ENCODE data around the gene CCNI2.

CCNI2 gene

GRCh38 chr5:132765311-132766019 is 18.2 kb downstream of the CCNI2 start:
- no peak for DNase-seq (ENCODE audit: low read depth, low spot score)

DNA sequence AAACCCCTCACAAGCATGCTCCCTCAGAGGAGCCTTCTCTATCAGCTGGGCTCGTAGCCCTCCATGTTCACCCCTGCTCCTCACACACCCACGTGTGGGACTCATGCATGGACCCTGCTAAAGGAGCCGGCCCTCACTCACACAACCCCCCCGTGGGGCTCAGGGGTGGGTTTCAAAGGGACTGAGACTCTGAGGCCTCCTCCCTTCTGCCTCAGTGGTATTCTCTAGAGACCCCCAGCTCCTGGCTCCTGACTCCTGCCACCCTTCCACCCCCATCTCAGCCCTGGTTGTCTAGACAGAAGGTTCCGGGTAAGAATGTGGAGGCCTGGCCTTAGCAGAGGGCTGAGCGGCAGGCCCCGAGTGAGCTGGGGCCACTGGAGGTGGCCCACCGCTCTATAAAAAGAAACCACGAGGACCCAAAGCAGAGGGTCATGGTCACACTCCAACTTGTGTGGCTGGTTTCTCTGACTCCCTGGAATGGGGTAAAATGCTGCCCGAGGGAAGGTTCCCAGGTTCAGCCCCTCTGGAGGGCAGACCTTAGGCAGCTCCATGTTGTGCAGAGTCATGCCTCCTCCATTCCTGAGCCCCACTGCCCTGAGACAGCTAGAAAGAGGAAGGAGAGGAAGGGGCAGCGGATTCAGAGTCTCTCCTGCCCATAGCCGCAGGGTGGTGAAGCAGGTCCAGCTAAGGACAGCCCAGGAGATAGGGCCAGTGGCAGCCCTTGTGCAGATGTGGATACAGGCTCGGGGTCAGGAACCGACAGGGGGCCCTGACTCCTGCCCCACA is 19.0 kb downstream of the CCNI2 start:
- DNase-seq (ENCODE audit: low read depth, low spot score) = no peak

DNA sequence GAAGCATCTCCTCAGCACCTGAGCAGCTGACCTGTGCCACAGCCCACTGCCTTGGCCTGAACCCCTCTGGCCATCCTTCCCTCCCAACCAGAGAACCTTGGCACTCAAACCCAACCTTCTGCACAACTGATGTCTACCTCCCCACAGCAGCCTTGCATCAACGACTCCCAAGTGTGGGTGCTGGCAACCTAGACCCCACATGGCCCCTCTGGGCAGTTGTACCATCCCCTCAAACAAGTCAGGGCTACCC is 19.5 kb downstream of the CCNI2 start:
- DNase-seq (ENCODE audit: low read depth, low spot score) = no peak

DNA sequence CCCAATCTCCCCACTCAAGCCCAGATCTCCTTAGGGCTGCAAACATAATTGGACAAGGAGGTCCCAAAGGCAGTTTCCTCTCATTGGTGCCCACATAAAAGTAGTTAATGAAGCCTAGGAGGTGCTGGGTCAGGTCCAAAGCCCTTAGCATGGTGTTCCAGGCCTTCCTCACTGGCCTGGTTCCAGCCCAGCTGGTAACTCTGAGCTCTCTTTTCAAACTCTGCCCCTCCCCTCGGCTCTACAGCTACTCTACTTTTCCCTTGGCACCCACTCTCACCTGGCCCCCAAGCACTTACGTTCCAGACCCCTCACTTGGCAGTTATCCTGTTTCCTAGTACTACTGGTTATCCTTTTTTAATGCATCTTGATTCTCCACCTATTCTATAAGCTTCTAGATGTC is 19.9 kb downstream of the CCNI2 start:
- no peak for DNase-seq (ENCODE audit: low read depth, low spot score)

GRCh38 chr5:132768485-132768868 is 21.3 kb downstream of the CCNI2 start:
- DNase-seq (ENCODE audit: low read depth, low spot score) = no peak

GRCh38 chr5:132770476-132771159 is 23.4 kb downstream of the CCNI2 start:
- no peak for DNase-seq (ENCODE audit: low read depth, low spot score)

DNA sequence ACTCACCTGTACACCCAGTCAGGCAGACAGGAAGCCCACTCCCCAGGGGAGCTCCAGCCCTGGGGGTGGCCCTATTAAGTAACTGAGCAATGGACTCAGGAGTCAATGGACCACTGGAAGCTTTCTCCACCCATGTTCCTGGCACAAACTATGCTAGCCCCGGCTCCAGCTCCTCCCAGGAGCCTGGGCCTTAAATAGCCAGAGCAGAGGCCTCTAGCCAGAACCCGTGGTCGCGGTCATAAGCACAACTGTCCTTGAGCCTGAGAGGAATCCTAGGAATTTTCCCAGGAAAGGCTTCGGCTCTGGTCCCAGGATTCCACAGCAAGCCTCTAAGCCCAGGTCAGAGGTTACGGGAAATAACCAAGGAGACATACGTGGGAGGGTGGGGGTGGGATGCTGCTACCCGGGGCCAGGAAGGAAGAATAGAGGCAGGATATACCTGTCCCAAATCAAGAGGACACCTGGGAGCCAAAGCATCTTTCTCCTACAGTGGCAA is 24.3 kb downstream of the CCNI2 start:
- no peak for DNase-seq (ENCODE audit: low read depth, low spot score)

DNA sequence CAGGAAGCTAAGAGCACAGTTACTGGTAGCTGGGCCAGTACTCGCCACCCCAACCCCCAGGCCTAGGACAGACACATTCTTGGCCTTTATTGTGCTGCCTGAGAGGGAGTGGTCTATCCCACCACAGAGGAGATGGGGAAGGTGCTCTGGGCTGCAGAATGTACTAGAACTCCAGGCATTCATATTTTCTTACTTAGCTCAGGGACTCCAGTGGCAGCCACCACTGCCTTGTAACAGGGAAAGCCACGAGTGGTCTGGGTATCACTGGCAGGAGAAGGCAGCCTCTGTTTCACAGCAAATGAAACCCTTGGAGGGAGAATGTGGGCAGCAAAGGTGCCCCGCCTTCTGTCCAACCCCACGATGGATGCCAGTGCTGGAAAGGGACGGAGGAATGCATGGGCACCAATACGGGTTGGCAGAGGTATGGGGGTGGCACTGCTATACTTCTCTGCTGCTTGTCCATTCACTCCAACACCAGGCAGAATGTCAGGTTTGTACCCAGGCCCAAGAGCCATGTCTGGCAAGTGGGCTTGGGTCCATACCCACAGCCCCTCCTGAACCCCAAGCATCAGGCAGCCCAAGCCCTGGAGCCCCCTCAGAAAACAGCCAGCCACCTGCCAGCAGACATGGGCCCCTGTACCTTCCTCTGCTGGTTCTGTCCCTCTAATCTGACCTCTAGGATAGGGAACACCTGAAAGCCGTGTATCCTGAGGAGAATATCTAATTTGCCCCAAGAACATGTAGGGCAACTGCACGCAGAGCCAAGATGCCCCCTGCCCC is 25.3 kb downstream of the CCNI2 start:
- no peak for DNase-seq (ENCODE audit: low read depth, low spot score)

- no peak for DNase-seq (ENCODE audit: low read depth, low spot score)
Measured at GRCh38 chr5:132773114-132773513, 25.9 kb downstream of the CCNI2 start.

GRCh38 chr5:132773601-132774355 is 26.6 kb downstream of the CCNI2 start:
- DNase-seq (ENCODE audit: low read depth, low spot score) = no peak

GRCh38 chr5:132774406-132774805 is 27.2 kb downstream of the CCNI2 start:
- no peak for DNase-seq (ENCODE audit: low read depth, low spot score)

GRCh38 chr5:132774896-132775295 is 27.7 kb downstream of the CCNI2 start:
- DNase-seq (ENCODE audit: low read depth, low spot score) = no peak

GRCh38 chr5:132775476-132775961 is 28.3 kb downstream of the CCNI2 start:
- DNase-seq (ENCODE audit: low read depth, low spot score) = no peak

DNA sequence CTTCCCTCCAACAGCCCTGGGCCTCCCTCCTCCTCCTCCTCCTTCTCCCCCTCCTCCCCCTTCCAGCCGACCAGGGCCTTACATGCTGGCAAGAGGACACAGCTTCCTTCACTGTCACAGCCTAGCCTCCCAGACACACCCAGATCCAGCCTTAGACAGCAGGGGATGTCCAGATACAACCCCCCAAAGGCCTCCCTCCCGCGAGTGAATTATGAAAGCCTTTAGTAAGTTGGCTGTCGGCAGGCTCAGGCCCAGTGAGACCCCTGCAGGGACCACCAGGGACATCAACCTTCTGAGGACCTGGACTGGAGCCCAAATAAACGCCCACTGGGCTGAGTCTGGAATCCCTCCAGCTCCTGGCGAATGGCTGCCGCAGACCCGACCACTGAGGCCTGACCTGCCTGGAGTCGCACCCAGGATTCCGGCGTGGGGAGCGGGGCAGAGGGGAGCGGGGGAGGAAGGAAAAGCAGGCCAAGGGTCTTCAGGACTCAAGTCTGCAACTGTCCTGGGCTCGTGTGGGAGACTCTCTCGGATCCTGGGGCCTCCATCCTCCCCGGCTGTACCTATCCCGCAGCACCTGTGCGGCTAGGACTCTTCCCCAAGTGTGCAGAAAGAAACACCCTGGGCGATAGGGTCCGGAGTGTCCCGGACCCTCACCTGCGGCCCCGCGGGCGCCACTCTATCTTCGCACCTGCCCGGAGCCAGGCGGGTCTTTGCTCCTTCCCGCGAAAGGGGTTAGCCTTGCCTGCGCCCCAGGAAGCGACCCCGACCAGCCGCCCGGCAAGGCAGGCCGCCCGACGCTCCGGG is 29.1 kb downstream of the CCNI2 start:
- DNase-seq (ENCODE audit: low read depth, low spot score) = no peak

DNA sequence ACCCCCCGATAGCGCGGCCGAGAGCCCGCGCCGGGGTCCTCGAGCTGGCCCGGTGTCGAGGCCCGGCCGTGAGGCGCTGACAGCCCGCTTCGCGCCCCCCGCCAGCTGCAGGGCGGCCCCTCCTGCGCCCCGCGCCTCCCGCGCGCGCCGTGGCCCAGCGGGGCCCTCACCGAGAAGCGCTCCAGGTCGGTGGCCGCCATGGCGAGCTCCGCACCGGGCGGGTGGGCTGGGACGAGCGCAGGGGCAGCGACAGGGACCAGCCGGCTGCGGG is 29.6 kb downstream of the CCNI2 start:
- no peak for DNase-seq (ENCODE audit: low read depth, low spot score)

- peak; percentile 12 for DNase-seq (ENCODE audit: low read depth, low spot score)
Measured at GRCh38 chr5:132777209-132778069, 30.2 kb downstream of the CCNI2 start, which contains the start of gene SEPTIN8. Gene SEPTIN8 (minus strand): TSS chr5:132777239. CDS start chr5:132777137, 102 bp downstream.

DNA sequence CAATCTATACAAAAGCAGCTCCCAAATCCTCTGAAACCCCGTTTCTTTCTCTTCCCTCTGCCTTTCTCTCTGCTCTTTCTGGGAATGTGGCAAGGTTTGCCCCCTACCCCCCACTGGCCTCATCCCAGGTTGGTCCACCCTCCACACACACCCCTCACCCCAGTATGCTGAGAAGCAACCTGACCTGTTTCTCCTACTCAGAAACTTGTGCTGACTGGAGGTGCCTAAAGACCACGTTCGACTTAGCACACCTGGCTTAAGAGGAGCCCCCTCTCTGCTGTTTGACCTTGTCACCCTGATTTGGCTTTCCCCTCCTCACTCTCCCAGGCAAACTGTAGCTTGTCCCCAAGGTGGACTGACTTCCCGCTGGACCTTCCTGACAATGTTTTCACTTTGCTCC is 30.9 kb downstream of the CCNI2 start:
- no peak for DNase-seq (ENCODE audit: low read depth, low spot score)

DNA sequence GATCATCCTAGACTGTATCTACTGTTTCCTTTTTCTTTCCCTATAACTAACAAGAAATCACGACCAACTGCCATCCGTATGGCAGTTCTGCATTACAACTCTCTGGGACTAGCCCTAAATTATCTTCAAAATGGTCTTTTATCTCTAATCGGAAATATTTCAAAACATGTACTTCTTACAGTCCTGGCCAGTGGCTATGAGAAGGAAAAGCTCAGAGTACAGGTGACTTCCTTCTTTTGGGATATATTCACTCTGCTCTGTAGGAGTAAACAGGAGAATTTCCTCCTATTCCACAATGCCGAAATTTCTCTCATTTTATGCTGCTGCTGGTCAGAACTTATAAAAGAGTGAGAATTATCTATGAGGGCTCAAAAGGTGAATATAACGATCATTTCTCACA is 31.6 kb downstream of the CCNI2 start:
- no peak for DNase-seq (ENCODE audit: low read depth, low spot score)

- DNase-seq (ENCODE audit: low read depth, low spot score) = no peak
Measured at GRCh38 chr5:132779961-132780360, 32.7 kb downstream of the CCNI2 start.

Data from activated CD4-positive, CD25-positive, alpha-beta regulatory T cell treated with anti-CD3 and anti-CD28 coated beads, Interleukin-2, amount 50 U/mL, for 16 hours (primary cell).